Activated CD4-positive, alpha-beta T cell treated with anti-CD3 and anti-CD28 coated beads, Interleukin-10, Interleukin-2, amounts not matched to agents 100 ng/mL and 50 ng/mL, durations not matched to agents 16 hours and 8 hours (primary cell): ENCODE data around the gene WNT11.

Source experiments
- DNase-seq: peaks from one replicate; pipeline ENCODE4 v3.0.0-alpha.2; 2020

The WNT11 gene

GRCh38 chr11:76170468-76170867, 35.8 kb downstream of the WNT11 start:
- no peak for DNase-seq

GRCh38 chr11:76169473-76169896, 36.8 kb downstream of the WNT11 start:
- no peak for DNase-seq

GRCh38 chr11:76167590-76167989, 38.7 kb downstream of the WNT11 start:
- no peak for DNase-seq

- peak; percentile 88 for DNase-seq
These were observed 40.0 kb downstream of the WNT11 start for GRCh38 chr11:76166314-76166713.

- no peak for DNase-seq
These were observed 41.2 kb downstream of the WNT11 start for GRCh38 chr11:76164861-76165751.

GRCh38 chr11:76164081-76164480, 42.2 kb downstream of the WNT11 start:
- DNase-seq: no peak

GRCh38 chr11:76163289-76163880, 42.9 kb downstream of the WNT11 start:
- DNase-seq: no peak

GRCh38 chr11:76162336-76163288, 43.7 kb downstream of the WNT11 start:
- DNase-seq: no peak

GRCh38 chr11:76161261-76161961, 44.9 kb downstream of the WNT11 start:
- DNase-seq: peak; percentile 12

GRCh38 chr11:76160856-76161255, 45.4 kb downstream of the WNT11 start:
- no peak for DNase-seq

- no peak for DNase-seq
These were observed 46.2 kb downstream of the WNT11 start for GRCh38 chr11:76159983-76160661.

- DNase-seq: no peak
These were observed 46.9 kb downstream of the WNT11 start for GRCh38 chr11:76159303-76159937.

- no peak for DNase-seq
These were observed 47.7 kb downstream of the WNT11 start for GRCh38 chr11:76158394-76159302.

GRCh38 chr11:76157891-76158290, 48.4 kb downstream of the WNT11 start:
- no peak for DNase-seq

GRCh38 chr11:76156971-76157427, 49.3 kb downstream of the WNT11 start:
- no peak for DNase-seq

- DNase-seq: no peak
These were observed 50.6 kb downstream of the WNT11 start for GRCh38 chr11:76155500-76156227.

GRCh38 chr11:76153571-76153923, 52.8 kb downstream of the WNT11 start:
- DNase-seq: no peak

GRCh38 chr11:76152741-76153570, 53.3 kb downstream of the WNT11 start:
- DNase-seq: peak; percentile 21
